A673 (cell line): ENCODE measurements around the gene ADAMTS12.

Experiments
- EZH2 ChIP-seq: fragments of 200-600 bp; sonication (generic); IDR thresholded peaks from 2 replicates; pipeline ENCODE4 v1.6.1; 2017; ENCODE audit warnings: borderline replicate concordance, low read depth, mild to moderate bottlenecking, mixed read lengths, antibody characterized with exemption, low read length; ENCODE audit not compliant: poor library complexity, severe bottlenecking
- TF ChIP-seq, protein P1 (sequence below): fragments of 300-800, 200-600 bp; sonication (generic); conservative IDR thresholded peaks from 2 replicates; pipeline ENCODE4 v1.5.1; 2017; ENCODE audit warnings: low read depth, mild to moderate bottlenecking, antibody characterized with exemption, low read length, moderate library complexity, mixed read lengths

DNA sequence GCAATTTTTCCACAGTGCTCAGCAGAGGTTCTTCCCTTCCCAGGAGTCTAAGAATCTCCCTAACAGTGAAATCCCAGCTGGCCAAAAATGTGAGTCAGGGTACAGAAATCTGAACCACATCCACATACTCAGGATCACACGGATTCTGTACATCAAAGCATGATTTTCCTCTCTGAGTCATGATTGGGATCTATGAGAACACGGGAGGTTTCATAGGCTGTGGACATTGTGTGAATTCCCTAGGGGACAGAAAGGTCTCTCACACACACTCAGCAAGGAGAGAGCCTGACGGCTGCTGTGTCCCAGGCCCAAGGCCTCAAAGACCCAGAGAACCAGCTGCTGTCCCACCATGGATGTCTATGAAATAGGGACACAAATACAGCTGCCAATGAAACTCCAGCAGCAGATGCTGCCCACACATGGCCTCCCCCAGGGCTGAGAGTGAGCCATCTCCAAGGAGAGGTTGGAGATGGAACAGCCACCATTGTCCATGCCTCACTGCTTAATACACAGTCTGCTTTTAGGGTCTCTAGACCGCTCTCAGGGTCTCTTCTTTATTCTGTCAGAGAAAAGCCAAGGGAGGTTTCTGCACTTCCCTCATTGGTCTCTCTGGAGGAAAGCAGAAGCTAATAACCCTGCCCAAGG, 102.7 kb downstream of the ADAMTS12 start:
- TF ChIP-seq, protein P1, sequence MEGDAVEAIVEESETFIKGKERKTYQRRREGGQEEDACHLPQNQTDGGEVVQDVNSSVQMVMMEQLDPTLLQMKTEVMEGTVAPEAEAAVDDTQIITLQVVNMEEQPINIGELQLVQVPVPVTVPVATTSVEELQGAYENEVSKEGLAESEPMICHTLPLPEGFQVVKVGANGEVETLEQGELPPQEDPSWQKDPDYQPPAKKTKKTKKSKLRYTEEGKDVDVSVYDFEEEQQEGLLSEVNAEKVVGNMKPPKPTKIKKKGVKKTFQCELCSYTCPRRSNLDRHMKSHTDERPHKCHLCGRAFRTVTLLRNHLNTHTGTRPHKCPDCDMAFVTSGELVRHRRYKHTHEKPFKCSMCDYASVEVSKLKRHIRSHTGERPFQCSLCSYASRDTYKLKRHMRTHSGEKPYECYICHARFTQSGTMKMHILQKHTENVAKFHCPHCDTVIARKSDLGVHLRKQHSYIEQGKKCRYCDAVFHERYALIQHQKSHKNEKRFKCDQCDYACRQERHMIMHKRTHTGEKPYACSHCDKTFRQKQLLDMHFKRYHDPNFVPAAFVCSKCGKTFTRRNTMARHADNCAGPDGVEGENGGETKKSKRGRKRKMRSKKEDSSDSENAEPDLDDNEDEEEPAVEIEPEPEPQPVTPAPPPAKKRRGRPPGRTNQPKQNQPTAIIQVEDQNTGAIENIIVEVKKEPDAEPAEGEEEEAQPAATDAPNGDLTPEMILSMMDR, result no peak
- no peak for TF ChIP-seq EZH2
